Activated naive CD4-positive, alpha-beta T cell treated with anti-CD3 and anti-CD28 coated beads, Interleukin-2, amount 50 U/mL, for 24 hours (primary cell): ENCODE data around the gene ALOX12B.

Source experiments
- H3K27ac Mint-ChIP-seq: one replicate; pipeline ENCODE4 v1.8.0; 2021; ENCODE audit warnings: mild to moderate bottlenecking, mixed read lengths
- H3K27me3 Mint-ChIP-seq: one replicate; pipeline ENCODE4 v1.8.0; 2021; ENCODE audit warnings: mixed read lengths
- H3K36me3 Mint-ChIP-seq: one replicate; pipeline ENCODE4 v1.8.0; 2021; ENCODE audit warnings: mixed read lengths
- H3K4me1 Mint-ChIP-seq: one replicate; pipeline ENCODE4 v1.8.0; 2021; ENCODE audit warnings: mixed read lengths
- H3K4me3 Mint-ChIP-seq: one replicate; pipeline ENCODE4 v1.8.0; 2021; ENCODE audit warnings: mild to moderate bottlenecking, mixed read lengths
- H3K9me3 Mint-ChIP-seq: one replicate; pipeline ENCODE4 v1.8.0; 2021; ENCODE audit warnings: mixed read lengths

Gene ALOX12B

DNA sequence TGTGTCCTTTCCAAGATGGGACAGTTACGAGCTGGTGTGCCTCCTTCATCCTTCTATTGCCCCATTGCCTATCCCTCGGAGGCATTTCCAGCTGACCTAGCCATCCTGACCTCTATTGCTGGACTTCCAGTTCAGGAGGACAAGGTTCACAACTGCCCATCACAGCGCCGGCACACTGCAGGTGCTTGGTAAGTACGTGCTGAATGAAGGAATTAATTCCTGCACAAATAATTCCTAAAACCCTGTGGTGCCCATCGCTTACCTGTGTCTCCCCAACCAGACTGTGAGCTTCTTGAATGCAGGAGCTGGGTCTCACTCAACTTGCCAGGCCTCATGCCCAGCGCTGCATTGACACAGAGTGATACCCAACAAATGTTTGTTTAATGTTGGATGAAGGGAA is 35.7 kb downstream of the ALOX12B start:
- H3K4me3 Mint-ChIP-seq = no peak overlapping the region
- H3K4me1 Mint-ChIP-seq = peaks cover 4% of the 10 kb centered on the region
- no peaks in the 10 kb centered on the region for H3K9me3 Mint-ChIP-seq
- H3K27ac Mint-ChIP-seq = peak overlapping the region; percentile 15
- H3K36me3 Mint-ChIP-seq = no peaks in the 10 kb centered on the region
- H3K27me3 Mint-ChIP-seq = peaks cover 2% of the 10 kb centered on the region

DNA sequence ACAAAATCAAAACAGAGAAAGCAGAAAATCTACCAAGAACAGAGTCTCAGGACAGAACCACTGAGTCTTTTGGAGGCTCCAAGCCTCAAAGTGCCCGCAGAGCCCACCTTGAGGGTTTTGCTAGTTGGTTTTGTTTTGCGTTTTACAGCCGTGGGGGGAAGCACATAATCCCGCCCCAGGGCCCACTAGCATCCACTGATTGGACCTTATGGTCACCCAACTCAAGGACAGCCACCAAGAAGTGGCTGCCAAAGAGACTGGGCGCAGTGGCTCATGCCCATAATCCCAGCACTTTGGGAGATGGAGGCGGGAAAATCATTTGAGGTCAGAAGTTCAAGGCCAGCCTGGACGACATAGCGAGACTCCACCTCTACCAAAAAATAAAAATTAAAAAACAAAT is 38.8 kb downstream of the ALOX12B start:
- H3K9me3 Mint-ChIP-seq = no peaks in the 10 kb centered on the region
- no peaks in the 10 kb centered on the region for H3K4me1 Mint-ChIP-seq
- H3K27me3 Mint-ChIP-seq = no peaks in the 10 kb centered on the region
- H3K27ac Mint-ChIP-seq = no peak overlapping the region
- no peaks in the 10 kb centered on the region for H3K36me3 Mint-ChIP-seq
- no peak overlapping the region for H3K4me3 Mint-ChIP-seq

DNA sequence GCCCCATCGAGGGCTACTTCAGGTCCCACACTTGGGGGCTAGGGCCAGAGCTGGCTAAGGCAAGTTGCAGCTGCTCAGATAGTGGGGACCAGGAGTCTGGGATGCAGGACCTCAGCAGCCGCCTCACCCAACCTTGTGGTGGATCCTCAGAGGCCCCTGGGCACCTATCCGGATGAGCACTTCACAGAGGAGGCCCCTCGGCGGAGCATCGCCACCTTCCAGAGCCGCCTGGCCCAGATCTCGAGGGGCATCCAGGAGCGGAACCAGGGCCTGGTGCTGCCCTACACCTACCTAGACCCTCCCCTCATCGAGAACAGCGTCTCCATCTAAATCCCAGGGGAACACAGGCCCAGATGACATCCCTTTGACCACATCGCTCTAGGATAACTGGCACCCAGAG is 39.3 kb downstream of the ALOX12B start:
- no peaks in the 10 kb centered on the region for H3K4me1 Mint-ChIP-seq
- H3K4me3 Mint-ChIP-seq = no peak overlapping the region
- H3K36me3 Mint-ChIP-seq = no peaks in the 10 kb centered on the region
- no peaks in the 10 kb centered on the region for H3K9me3 Mint-ChIP-seq
- no peak overlapping the region for H3K27ac Mint-ChIP-seq
- H3K27me3 Mint-ChIP-seq = no peaks in the 10 kb centered on the region

DNA sequence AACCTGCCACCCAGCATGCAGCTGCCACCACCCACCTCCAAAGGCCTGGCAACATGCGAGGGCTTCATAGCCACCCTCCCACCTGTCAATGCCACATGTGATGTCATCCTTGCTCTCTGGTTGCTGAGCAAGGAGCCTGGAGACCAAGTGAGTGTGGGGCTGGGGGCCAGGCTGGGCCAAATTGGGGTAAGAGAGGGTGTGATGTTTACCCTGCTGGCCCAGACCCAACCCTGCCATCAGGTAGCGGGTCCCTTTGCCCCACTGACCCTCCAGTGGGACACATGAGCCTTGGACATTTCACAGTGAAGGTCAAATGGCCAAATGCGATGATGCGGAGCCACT is 39.8 kb downstream of the ALOX12B start:
- H3K4me3 Mint-ChIP-seq = no peak overlapping the region
- H3K27me3 Mint-ChIP-seq = no peaks in the 10 kb centered on the region
- H3K27ac Mint-ChIP-seq = no peak overlapping the region
- H3K4me1 Mint-ChIP-seq = no peaks in the 10 kb centered on the region
- H3K36me3 Mint-ChIP-seq = no peaks in the 10 kb centered on the region
- no peaks in the 10 kb centered on the region for H3K9me3 Mint-ChIP-seq

DNA sequence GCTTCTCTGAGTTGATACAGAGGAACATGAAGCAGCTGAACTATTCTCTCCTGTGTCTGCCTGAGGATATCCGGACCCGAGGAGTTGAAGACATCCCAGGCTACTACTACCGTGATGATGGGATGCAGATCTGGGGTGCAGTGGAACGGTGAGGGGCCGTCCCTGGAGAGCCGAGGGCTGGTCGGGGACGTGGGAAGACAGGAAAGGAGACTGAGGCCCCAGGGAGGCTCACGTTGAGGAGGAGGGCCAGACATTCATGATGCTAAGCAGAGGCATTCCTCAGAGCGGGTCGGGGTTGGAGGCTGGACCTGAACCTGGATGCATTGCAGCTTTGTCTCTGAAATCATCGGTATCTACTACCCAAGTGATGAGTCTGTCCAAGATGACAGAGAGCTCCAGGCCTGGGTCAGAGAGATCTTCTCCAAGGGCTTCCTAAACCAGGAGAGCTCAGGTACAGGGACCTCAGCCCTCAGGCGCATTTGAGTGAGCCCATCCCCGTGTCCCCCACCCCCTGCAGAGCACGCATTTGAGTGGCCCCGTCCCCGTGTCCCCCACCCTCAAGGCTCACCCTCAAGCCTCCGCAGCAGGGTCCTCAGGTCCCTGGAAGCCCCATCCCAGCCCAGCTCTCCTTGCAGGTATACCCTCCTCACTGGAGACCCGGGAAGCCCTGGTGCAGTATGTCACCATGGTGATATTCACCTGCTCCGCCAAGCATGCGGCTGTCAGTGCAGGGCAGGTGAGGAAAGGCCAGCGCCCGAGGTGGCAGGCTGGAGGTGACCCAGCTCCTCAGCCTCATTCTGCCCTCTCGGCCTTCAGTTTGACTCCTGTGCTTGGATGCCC is 40.4 kb downstream of the ALOX12B start:
- no peak overlapping the region for H3K27ac Mint-ChIP-seq
- no peaks in the 10 kb centered on the region for H3K9me3 Mint-ChIP-seq
- no peaks in the 10 kb centered on the region for H3K36me3 Mint-ChIP-seq
- no peaks in the 10 kb centered on the region for H3K4me1 Mint-ChIP-seq
- no peaks in the 10 kb centered on the region for H3K27me3 Mint-ChIP-seq
- H3K4me3 Mint-ChIP-seq = no peak overlapping the region

DNA sequence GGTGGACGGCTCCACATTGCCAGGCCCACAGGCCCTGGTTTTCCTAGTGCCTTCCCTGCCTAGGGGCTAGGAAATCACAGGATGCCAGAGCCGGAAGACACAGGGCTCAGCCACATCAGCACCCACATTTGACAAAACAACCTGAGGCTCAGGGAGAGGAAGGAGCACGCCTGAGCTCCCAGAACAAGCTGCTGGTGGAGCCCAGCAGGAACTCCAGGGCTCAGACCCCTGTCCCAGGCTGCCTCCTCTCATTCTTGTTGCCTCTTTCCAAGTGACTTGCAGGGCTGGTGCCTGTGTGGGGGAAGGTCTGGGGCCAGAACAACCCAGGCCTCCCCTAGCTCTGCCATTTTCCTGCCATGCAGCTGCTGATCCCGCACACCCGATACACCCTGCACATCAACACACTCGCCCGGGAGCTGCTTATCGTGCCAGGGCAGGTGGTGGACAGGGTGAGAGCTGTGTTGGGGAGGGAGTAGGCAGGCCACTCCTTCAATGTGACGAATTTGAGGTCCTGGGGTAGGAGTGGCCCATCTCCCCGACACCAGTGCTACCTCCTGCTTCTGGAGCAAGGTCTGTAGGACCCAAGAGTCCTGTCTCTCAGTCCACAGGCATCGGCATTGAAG is 41.1 kb downstream of the ALOX12B start:
- Mint-ChIP-seq H3K9me3 (no peaks in the 10 kb centered on the region), H3K27me3 (no peaks in the 10 kb centered on the region)

DNA sequence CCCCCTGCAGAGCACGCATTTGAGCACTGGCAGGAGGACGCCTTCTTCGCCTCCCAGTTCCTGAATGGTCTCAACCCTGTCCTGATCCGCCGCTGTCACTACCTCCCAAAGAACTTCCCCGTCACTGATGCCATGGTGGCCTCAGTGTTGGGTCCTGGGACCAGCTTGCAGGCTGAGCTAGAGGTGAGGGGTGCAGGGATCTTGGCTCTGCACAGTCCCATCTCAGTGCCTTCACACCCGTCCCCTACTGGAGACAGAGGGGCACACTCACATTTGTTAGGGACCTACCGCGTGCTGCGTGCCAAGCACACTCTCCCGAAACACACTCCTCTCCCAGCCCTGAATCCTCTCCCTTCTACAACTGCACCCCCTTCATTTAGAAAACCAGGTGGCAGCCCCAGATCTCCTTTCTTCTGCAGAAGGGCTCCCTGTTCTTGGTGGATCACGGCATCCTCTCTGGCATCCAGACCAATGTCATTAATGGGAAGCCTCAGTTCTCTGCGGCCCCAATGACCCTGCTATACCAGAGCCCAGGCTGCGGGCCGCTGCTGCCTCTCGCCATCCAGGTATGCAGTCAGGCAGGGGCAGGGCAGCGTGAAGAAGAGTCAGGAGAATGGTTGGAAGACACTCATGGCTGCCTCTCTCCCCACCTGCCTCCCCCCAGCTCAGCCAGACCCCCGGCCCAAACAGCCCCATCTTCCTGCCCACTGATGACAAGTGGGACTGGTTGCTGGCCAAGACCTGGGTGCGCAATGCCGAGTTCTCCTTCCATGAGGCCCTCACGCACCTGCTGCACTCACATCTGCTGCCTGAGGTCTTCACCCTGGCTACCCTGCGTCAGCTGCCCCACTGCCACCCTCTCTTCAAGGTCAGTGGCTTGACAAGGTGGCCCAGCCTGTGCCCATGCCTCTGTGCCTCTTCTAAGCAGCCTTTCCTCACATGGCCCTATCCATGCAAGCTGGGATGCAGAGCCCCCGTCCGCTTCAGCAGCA is 42.4 kb downstream of the ALOX12B start:
- H3K27me3 Mint-ChIP-seq = peaks cover 2% of the 10 kb centered on the region
- H3K4me3 Mint-ChIP-seq = no peak overlapping the region
- H3K27ac Mint-ChIP-seq = no peak overlapping the region
- no peaks in the 10 kb centered on the region for H3K4me1 Mint-ChIP-seq
- no peaks in the 10 kb centered on the region for H3K9me3 Mint-ChIP-seq
- H3K36me3 Mint-ChIP-seq = no peaks in the 10 kb centered on the region

More for the DNA sequence above, 41.1 kb downstream of the ALOX12B start:
- Mint-ChIP-seq H3K4me3 (no peak overlapping the region), H3K27ac (no peak overlapping the region), H3K4me1 (no peaks in the 10 kb centered on the region), H3K36me3 (no peaks in the 10 kb centered on the region)

DNA sequence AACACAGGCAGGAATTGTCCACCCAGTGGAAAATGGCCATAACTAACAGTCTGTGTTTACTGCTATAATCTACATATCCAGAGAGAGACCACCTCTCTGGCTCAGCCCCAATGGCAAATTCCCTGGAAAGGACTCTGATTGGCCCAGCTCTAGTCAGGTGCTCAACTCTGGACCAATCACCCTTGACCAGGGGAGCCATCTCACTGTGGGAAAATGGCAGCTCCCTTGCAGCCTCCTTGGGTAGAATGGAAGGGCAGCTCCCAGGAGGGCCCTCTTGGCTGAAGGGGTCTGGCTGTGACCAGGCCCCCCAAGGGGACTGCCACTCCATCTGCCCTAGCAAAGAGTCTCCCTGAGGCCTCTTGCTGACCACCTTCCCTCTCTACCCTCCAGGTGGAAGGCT is 45.5 kb downstream of the ALOX12B start:
- Mint-ChIP-seq H3K9me3 (no peaks in the 10 kb centered on the region), H3K27me3 (peaks cover 15% of the 10 kb centered on the region), H3K27ac (no peak overlapping the region), H3K4me1 (no peaks in the 10 kb centered on the region), H3K36me3 (no peaks in the 10 kb centered on the region), H3K4me3 (no peak overlapping the region)

DNA sequence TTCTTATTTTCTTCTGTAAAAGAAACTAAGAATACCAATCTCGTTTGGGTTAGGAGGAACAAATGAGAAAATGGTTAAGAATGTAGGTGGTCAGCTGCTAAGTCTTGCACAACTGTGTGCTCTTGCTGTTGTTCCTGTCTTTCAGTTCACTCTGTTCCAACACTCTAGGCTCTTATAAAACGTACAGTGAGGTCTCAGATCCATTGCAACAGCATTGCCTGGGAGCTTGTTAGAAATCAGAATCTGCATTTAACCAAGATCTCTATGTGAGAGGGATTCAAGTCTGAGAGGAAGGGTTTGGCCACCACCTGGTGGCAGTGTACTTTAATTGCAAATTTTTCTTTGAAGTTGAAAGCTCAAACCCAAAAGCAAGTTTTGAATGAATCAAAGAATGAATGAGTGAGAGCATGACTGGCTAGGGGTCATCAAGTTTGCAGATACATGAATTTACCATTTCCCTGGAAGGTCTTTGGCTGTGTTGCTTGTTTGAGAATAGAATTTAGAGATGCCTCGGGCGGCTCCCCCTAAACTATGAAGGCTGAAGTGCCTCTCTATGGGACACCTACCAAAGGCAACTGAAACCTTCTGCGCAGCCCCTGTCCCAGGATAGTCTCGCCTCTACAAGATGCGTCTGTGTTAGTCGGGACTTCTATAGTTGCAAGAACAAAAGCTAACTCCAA is 46.1 kb downstream of the ALOX12B start:
- H3K4me3 Mint-ChIP-seq = no peak overlapping the region
- no peak overlapping the region for H3K27ac Mint-ChIP-seq
- H3K27me3 Mint-ChIP-seq = peaks cover 15% of the 10 kb centered on the region
- H3K36me3 Mint-ChIP-seq = no peaks in the 10 kb centered on the region
- H3K4me1 Mint-ChIP-seq = no peaks in the 10 kb centered on the region
- no peaks in the 10 kb centered on the region for H3K9me3 Mint-ChIP-seq

DNA sequence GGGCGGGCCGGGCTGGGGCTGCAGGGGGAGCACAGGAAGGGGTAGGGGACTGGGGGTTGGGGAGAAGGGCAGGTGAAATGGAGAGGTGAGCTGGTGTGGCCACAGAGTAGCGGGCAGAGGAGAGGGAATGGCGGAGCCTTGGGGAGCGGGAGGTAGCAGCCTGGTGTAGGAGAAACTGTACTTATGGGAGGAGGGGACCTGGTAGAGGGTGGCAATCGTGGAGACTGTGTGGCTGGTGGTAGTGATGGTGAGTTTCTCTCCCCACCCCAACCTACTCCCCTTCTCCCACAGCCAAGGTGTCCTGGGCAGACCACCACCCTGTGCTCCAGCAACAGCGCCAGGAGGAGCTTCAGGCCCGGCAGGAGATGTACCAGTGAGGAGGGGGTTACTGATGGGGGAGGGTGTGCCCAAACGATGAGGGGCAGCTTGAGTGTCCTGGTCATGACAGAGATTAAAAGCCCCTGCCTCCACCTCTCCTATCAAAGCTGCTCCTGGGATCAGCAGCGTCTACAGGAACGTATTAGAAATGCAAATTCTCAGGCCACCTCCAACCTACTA is 47.8 kb downstream of the ALOX12B start:
- Mint-ChIP-seq H3K4me1 (no peaks in the 10 kb centered on the region), H3K4me3 (no peak overlapping the region), H3K9me3 (no peaks in the 10 kb centered on the region), H3K27me3 (peaks cover 15% of the 10 kb centered on the region), H3K36me3 (no peaks in the 10 kb centered on the region), H3K27ac (no peak overlapping the region)

DNA sequence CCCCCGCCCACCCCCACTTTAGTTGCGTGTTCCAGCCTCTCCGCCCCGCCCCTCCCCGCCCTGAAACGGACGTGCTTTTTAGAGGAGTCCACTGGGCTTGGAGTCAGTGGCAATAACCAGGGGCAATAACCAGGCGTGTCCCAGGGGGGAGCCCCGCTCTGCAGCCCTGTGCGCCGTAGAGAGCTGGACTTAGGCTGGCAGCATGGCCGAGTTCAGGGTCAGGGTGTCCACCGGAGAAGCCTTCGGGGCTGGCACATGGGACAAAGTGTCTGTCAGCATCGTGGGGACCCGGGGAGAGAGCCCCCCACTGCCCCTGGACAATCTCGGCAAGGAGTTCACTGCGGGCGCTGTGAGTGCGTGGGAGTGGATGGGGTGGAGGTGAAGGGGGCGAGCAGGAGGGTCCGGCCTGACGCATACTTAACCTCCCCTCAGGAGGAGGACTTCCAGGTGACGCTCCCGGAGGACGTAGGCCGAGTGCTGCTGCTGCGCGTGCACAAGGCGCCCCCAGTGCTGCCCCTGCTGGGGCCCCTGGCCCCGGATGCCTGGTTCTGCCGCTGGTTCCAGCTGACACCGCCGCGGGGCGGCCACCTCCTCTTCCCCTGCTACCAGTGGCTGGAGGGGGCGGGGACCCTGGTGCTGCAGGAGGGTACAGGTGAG is 48.4 kb downstream of the ALOX12B start, which contains the start of gene ALOX15B:
ALOX15B (plus strand) TSS at position 106 of the 657 bp plus-strand sequence; CDS start at position 203, 97 bp downstream.
- Mint-ChIP-seq H3K27ac (no peak within 1 kb of the TSS), H3K4me3 (no peak within 1 kb of the TSS), H3K4me1 (no peaks in the 10 kb centered on the region), H3K27me3 (peaks cover 15% of the 10 kb centered on the region), H3K9me3 (no peaks in the 10 kb centered on the region), H3K36me3 (no peaks in the 10 kb centered on the region)

DNA sequence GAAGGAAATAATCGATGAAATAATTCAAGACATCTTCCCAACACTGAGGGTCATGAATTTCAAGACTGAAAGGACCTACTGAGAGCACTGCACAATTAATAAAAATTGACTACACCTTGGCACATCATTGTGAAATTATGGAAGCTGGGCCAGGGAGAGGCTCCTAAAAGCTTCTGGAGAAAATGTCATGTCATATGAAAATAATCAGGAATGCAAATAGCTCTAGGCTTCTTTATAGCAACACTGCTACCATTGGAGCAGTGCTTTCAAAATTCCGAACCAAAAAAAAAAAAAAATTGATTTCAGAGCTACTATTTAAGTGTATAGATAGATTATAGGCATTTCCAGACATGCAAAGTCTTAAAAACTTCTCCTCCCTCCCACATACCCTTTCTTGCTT is 55.1 kb downstream of the ALOX12B start:
- H3K27ac Mint-ChIP-seq = no peak overlapping the region
- no peaks in the 10 kb centered on the region for H3K36me3 Mint-ChIP-seq
- H3K9me3 Mint-ChIP-seq = no peaks in the 10 kb centered on the region
- H3K27me3 Mint-ChIP-seq = peaks cover 14% of the 10 kb centered on the region
- H3K4me1 Mint-ChIP-seq = no peaks in the 10 kb centered on the region
- H3K4me3 Mint-ChIP-seq = no peak overlapping the region

DNA sequence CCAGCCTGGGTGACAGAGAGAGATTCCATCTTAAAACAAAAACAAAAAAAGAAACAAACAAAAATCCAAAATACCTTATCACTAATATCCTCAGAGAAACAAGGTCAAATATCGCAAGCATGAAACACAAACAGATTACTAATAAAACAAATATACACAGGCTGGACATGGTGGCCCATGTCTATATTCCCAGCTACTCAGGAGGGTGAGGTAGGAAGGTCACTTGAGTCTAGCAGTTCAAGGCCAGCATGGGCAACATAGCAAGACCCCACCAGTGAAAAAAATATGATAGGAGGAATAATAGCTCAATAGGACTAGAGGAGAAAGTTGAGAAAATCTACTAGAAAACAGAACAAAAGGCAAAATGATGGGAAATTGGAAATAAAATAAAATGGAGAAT is 55.6 kb downstream of the ALOX12B start:
- Mint-ChIP-seq H3K4me1 (no peaks in the 10 kb centered on the region), H3K27ac (no peak overlapping the region), H3K9me3 (no peaks in the 10 kb centered on the region), H3K4me3 (no peak overlapping the region), H3K36me3 (no peaks in the 10 kb centered on the region), H3K27me3 (peaks cover 17% of the 10 kb centered on the region)

DNA sequence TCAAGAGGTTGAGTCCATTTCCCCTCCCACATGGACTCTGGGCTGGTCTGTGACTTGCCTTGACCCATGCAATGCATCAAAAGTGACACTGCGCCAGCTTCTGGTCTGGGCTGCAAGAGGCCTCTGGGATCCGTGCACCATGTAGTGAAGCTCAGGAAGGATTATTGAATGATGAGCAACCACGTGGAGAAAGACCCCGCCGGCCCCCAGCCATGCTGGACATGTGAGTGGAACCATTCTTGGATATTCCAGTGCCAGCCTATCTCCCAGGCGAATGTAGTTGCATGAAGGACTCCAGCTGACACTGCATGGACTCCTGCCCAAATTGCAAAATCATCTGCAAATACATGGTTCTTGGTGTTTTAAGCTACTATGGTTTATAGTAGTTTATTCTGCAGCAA is 56.3 kb downstream of the ALOX12B start:
- Mint-ChIP-seq H3K36me3 (no peaks in the 10 kb centered on the region), H3K9me3 (no peaks in the 10 kb centered on the region), H3K4me3 (no peak overlapping the region), H3K4me1 (no peaks in the 10 kb centered on the region), H3K27me3 (peaks cover 17% of the 10 kb centered on the region), H3K27ac (no peak overlapping the region)
